HepG2 (cell line): ENCODE data around the gene LRTM2. TPM values are rescaled to one million over a fixed set of nuclear protein-coding genes. Genes with fewer than 3 reads are reported as not detected.

Experiments
- ATF3 ChIP-seq: sonication (generic); formaldehyde crosslinking; IDR thresholded peaks from 2 replicates; pipeline ENCODE4 v1.4.0; 2020; ENCODE audit warnings: missing genetic modification reagents
- CTCF ChIP-seq: sonication (generic); formaldehyde crosslinking; IDR thresholded peaks from 2 replicates; pipeline ENCODE4 v1.5.0; 2020; ENCODE audit warnings: mild to moderate bottlenecking, missing genetic modification reagents, moderate library complexity
- DMAP1 ChIP-seq: IDR thresholded peaks from 2 replicates; pipeline ENCODE4 v1.6.1; 2016
- FOXA1 ChIP-seq, 2 experiments: fragments of 450-650 bp in 1 of 2; sonication (generic) in 1 of 2; formaldehyde crosslinking in 1 of 2; IDR thresholded peaks; 2 replicates each; pipeline versions ENCODE4 v1.4.0 to v1.6.1; 2016 to 2020; ENCODE audit warnings: missing genetic modification reagents in 1 of 2
- HNRNPLL ChIP-seq: fragments of 200-400 bp; formaldehyde crosslinking; IDR thresholded peaks from 2 replicates; pipeline ENCODE4 v1.6.1; 2017; ENCODE audit warnings: mild to moderate bottlenecking, low read depth, low read length; ENCODE audit not compliant: poor library complexity, severe bottlenecking
- RFXAP ChIP-seq: sonication (generic); formaldehyde crosslinking; IDR thresholded peaks from 2 replicates; pipeline ENCODE4 v1.4.0; 2020; ENCODE audit warnings: missing genetic modification reagents, borderline replicate concordance
- SMC3 ChIP-seq: IDR thresholded peaks from 2 replicates; pipeline ENCODE4 v1.6.1; 2011; ENCODE audit warnings: low read length, improper control_type of control experiment
- STAG1 ChIP-seq: sonication (generic); formaldehyde crosslinking; IDR thresholded peaks from 2 replicates; pipeline ENCODE4 v1.4.0; 2020; ENCODE audit warnings: missing genetic modification reagents
- UBTF ChIP-seq: sonication (generic); formaldehyde crosslinking; IDR thresholded peaks from 2 replicates; pipeline ENCODE4 v1.4.0; 2020; ENCODE audit warnings: mild to moderate bottlenecking, missing genetic modification reagents
- ZBTB3 ChIP-seq: sonication (generic); formaldehyde crosslinking; IDR thresholded peaks from 2 replicates; pipeline ENCODE4 v1.4.0; 2020; ENCODE audit warnings: low read depth, mild to moderate bottlenecking, moderate library complexity, missing genetic modification reagents, borderline replicate concordance
- ZFP90 ChIP-seq: sonication (generic); formaldehyde crosslinking; IDR thresholded peaks from 2 replicates; pipeline ENCODE4 v1.8.0; 2022; ENCODE audit warnings: missing genetic modification reagents, mild to moderate bottlenecking, inconsistent platforms, borderline replicate concordance
- ZFX ChIP-seq: sonication (generic); formaldehyde crosslinking; IDR thresholded peaks from 2 replicates; pipeline ENCODE4 v1.4.0; 2020; ENCODE audit warnings: mild to moderate bottlenecking, low read depth, missing genetic modification reagents, moderate library complexity
- ZNF17 ChIP-seq: sonication (generic); formaldehyde crosslinking; IDR thresholded peaks from 2 replicates; pipeline ENCODE4 v1.5.0; 2020; ENCODE audit warnings: mild to moderate bottlenecking, missing genetic modification reagents
- ZNF329 ChIP-seq: sonication (generic); formaldehyde crosslinking; IDR thresholded peaks from 2 replicates; pipeline ENCODE4 v1.9.0; 2021; ENCODE audit warnings: low read depth, mild to moderate bottlenecking, missing genetic modification reagents
- ZNF546 ChIP-seq: sonication (generic); formaldehyde crosslinking; conservative IDR thresholded peaks from 2 replicates; pipeline ENCODE4 v1.8.1; 2023; ENCODE audit warnings: mild to moderate bottlenecking, missing genetic modification reagents
- ZNF713 ChIP-seq: sonication (generic); formaldehyde crosslinking; IDR thresholded peaks from 2 replicates; pipeline ENCODE4 v1.4.0; 2020; ENCODE audit warnings: mild to moderate bottlenecking, missing genetic modification reagents
- ZNF800 ChIP-seq: sonication (generic); formaldehyde crosslinking; IDR thresholded peaks from 2 replicates; pipeline ENCODE4 v1.4.0; 2020; ENCODE audit warnings: missing genetic modification reagents
- polyA plus RNA-seq, 8 experiments: library from polyadenylated mRNA; depleted of rRNA in 3 of 8; stranded (reverse) in 7 of 8; unstranded in 1 of 8; fragments of >200 nt; fragmentation: Illumina TruSeq in 4 of 8; extraction: Trizol in 4 of 8; gene quantifications; 2 replicates each; pipeline versions ENCODE4 v1.2.1 to v1.2.3, GENCODE V29; 2011 to 2016; ENCODE audit warnings: low read depth in 4 of 8, missing spikeins in 1 of 8, mixed read lengths in 1 of 8; ENCODE audit not compliant: insufficient read depth in 1 of 8
- total RNA-seq, 5 experiments: library from RNA; depleted of rRNA; stranded (reverse); fragments of >200 nt; fragmentation: Illumina TruSeq; extraction: Trizol; gene quantifications; 2 replicates each; pipeline ENCODE4 v1.2.3, GENCODE V29; 2016; ENCODE audit warnings: low read depth in 1 of 5

The LRTM2 gene
- total and polyA plus RNA-seq, 2 of the 13 experiments (the other 11 are each of a cell fraction or from before 2014, with no cell fraction given) = 0.09 TPM; not detected in 1

- TF ChIP-seq CTCF (peak; percentile 91), ZNF17 (no peak), SMC3 (peak; percentile 54; the same call in 1 of the 2 replicates), UBTF (CRISPR knock-in tag) (peak; percentile 48; the same call in 1 of the 2 replicates), HNRNPLL (peak; percentile 35), DMAP1 (no peak), ZNF329 (CRISPR knock-in tag) (0 out of 2 replicates have a peak, but pooled peaks have one; percentile 65), RFXAP (CRISPR knock-in tag) (no peak), ATF3 (CRISPR knock-in tag) (0 out of 2 replicates have a peak, but pooled peaks have one; percentile 18), FOXA1 (IDR thresholded peaks at IDR 0.05) (no peak), FOXA1 (CRISPR knock-in tag; IDR thresholded peaks at IDR 0.05) (0 out of 2 replicates have a peak, but pooled peaks have one; percentile 4), ZNF713 (CRISPR knock-in tag) (0 out of 2 replicates have a peak, but pooled peaks have one; percentile 91), ZNF546 (peak; percentile 81; the same call in 1 of the 2 replicates), ZFX (CRISPR knock-in tag) (peak; percentile 69), ZNF800 (CRISPR knock-in tag) (no peak), ZBTB3 (0 out of 2 replicates have a peak, but pooled peaks have one; percentile 70), ZFP90 (CRISPR knock-in tag) (no peak), STAG1 (peak; percentile 98)
Observed at GRCh38 chr12:1795785-1796514, 24.4 kb upstream of the LRTM2 start (continued).
